Thyroid gland (tissue), 4 donors: ENCODE results near the gene EYA3.

ENCODE experiments used
- CTCF ChIP-seq, 6 experiments: fragments of 200-600 bp in 3 of 6; fragments of 450-650 bp in 3 of 6; sonication (generic) in 3 of 6; IDR thresholded peaks; one replicate each; pipeline ENCODE4 v1.5.1; 2016 to 2019; ENCODE audit warnings: antibody characterized with exemption in 6 of 6, mild to moderate bottlenecking in 2 of 6, inconsistent platforms in 1 of 6, moderate library complexity in 1 of 6
- POLR2A ChIP-seq, 2 donors: fragments of 450-650 bp; IDR thresholded peaks; one replicate each; pipeline ENCODE4 v1.6.1; 2017; ENCODE audit warnings: antibody characterized with exemption in 2 of 2, mild to moderate bottlenecking in 2 of 2, moderate library complexity in 1 of 2

DNA sequence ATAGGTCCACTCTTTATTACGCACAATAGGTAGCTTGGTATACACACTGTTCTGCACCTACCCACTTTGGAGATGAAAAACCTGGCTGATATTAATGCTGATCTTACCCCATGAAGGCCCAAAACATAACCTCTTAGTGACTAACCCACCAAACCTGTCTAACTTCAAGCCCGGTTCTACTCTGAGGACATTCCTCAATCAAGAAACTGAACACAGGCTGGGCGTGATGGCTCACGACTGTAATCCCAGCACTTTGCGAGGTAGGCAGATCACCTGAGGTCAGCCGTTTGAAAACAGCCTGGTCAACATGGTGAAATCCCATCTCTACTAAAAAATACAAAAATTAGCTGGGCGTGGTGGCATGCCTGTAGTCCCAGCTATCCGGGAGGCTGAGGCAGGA lies 50.5 kb downstream of the EYA3 start:
- TF ChIP-seq CTCF (IDR thresholded peaks at IDR 0.05) (no peak), POLR2A (IDR thresholded peaks at IDR 0.05) (no peak)
